Activated CD4-positive, alpha-beta T cell treated with anti-CD3 and anti-CD28 coated beads, Interleukin-2, Interleukin-4, amounts not matched to agents 100 ng/mL and 50 ng/mL, durations not matched to agents 16 hours and 8 hours (primary cell): ENCODE data around the gene ABL1.
A peak's percentile ranks its signal among the peaks of the same experiment; 100 is the strongest.
"Not testable (repeated sequence)": the region's sequence is repeated elsewhere in the genome, so short reads cannot be mapped to it uniquely, and the experiment has no call there.

Source experiments
- DNase-seq: peaks from one replicate; pipeline ENCODE4 v3.0.0-alpha.2; 2020; ENCODE audit warnings: low spot score

ABL1 gene

GRCh38 chr9:130834371-130835336, at the start of gene ABL1:
Gene ABL1 (plus strand): TSS chr9:130835254. CDS start chr9:130835447, 193 bp downstream.
- DNase-seq: peak; percentile 83

GRCh38 chr9:130785940-130786508, 49.0 kb upstream of the ABL1 start:
- no peak for DNase-seq

- no peak for DNase-seq
These were observed 48.5 kb upstream of the ABL1 start for GRCh38 chr9:130786526-130786925.

GRCh38 chr9:130789747-130790672, 45.0 kb upstream of the ABL1 start:
- no peak for DNase-seq

GRCh38 chr9:130791303-130791894, 43.7 kb upstream of the ABL1 start:
- no peak for DNase-seq

- DNase-seq: no peak
These were observed 41.5 kb upstream of the ABL1 start for GRCh38 chr9:130793589-130793988.

GRCh38 chr9:130794021-130794420, 41.0 kb upstream of the ABL1 start:
- not testable (repeated sequence) for DNase-seq

- not testable (repeated sequence) for DNase-seq
These were observed 40.6 kb upstream of the ABL1 start for GRCh38 chr9:130794423-130794822.

- no peak for DNase-seq
These were observed 40.0 kb upstream of the ABL1 start for GRCh38 chr9:130794923-130795495.

GRCh38 chr9:130803116-130803515, 31.9 kb upstream of the ABL1 start:
- not testable (repeated sequence) for DNase-seq

GRCh38 chr9:130805510-130806326, 29.3 kb upstream of the ABL1 start:
- peak; percentile 4 for DNase-seq

GRCh38 chr9:130806327-130806716, 28.7 kb upstream of the ABL1 start:
- DNase-seq: no peak

GRCh38 chr9:130810609-130811136, 24.4 kb upstream of the ABL1 start:
- no peak for DNase-seq

GRCh38 chr9:130815242-130815808, 19.7 kb upstream of the ABL1 start:
- no peak for DNase-seq

GRCh38 chr9:130817914-130818313, 17.1 kb upstream of the ABL1 start:
- DNase-seq: no peak

GRCh38 chr9:130820135-130820738, 14.8 kb upstream of the ABL1 start:
- no peak for DNase-seq

- no peak for DNase-seq
These were observed 11.6 kb upstream of the ABL1 start for GRCh38 chr9:130823435-130823834.

- DNase-seq: no peak
These were observed 11.0 kb upstream of the ABL1 start for GRCh38 chr9:130824079-130824478.

GRCh38 chr9:130824643-130825350, 10.3 kb upstream of the ABL1 start:
- DNase-seq: no peak
